ENCODE measurements around the gene CDK14. TPM values are rescaled to one million over a fixed set of nuclear protein-coding genes. Genes with fewer than 3 reads are reported as not detected.
A peak's percentile ranks its signal among the peaks of the same experiment; 100 is the strongest.

CDK14 gene
- total RNA-seq, 1 donor: 44.8 TPM

- TF ChIP-seq CTCF (IDR thresholded peaks at IDR 0.05; ENCODE audit: insufficient read depth, low read length): no peak
- no peak for DNase-seq (ENCODE audit: low read depth)
- no peak overlapping the region for H3K4me3 ChIP-seq (ENCODE audit: low read depth, low read length)
Observed at GRCh38 chr7:91086200-91086599, 490.1 kb downstream of the CDK14 start.

GRCh38 chr7:91088156-91088555 lies 492.0 kb downstream of the CDK14 start:
- no peak for DNase-seq (ENCODE audit: low read depth)
- H3K4me3 ChIP-seq (ENCODE audit: low read depth, low read length): no peak overlapping the region
- no peak for TF ChIP-seq CTCF (IDR thresholded peaks at IDR 0.05; ENCODE audit: insufficient read depth, low read length)

GRCh38 chr7:91088691-91089090 lies 492.6 kb downstream of the CDK14 start:
- TF ChIP-seq CTCF (IDR thresholded peaks at IDR 0.05; ENCODE audit: insufficient read depth, low read length): no peak
- H3K4me3 ChIP-seq (ENCODE audit: low read depth, low read length): no peak overlapping the region
- DNase-seq (ENCODE audit: low read depth): no peak

- DNase-seq (ENCODE audit: low read depth): peak; percentile 68
Observed at GRCh38 chr7:91089382-91089963, 493.4 kb downstream of the CDK14 start.

GRCh38 chr7:91090684-91091083 lies 494.6 kb downstream of the CDK14 start:
- no peak overlapping the region for H3K4me3 ChIP-seq (ENCODE audit: low read depth, low read length)
- DNase-seq (ENCODE audit: low read depth): no peak
- TF ChIP-seq CTCF (IDR thresholded peaks at IDR 0.05; ENCODE audit: insufficient read depth, low read length): no peak

More at GRCh38 chr7:91089382-91089963, 493.4 kb downstream of the CDK14 start:
- peak overlapping the region; percentile 51 for H3K4me3 ChIP-seq (ENCODE audit: low read depth, low read length)
- peak; percentile 69 for TF ChIP-seq CTCF (IDR thresholded peaks at IDR 0.05; ENCODE audit: insufficient read depth, low read length)

- no peak for TF ChIP-seq CTCF (IDR thresholded peaks at IDR 0.05; ENCODE audit: insufficient read depth, low read length)
- H3K4me3 ChIP-seq (ENCODE audit: low read depth, low read length): no peak overlapping the region
Observed at GRCh38 chr7:91091631-91092030, 495.5 kb downstream of the CDK14 start.

GRCh38 chr7:91093181-91093580 lies 497.1 kb downstream of the CDK14 start:
- no peak for TF ChIP-seq CTCF (IDR thresholded peaks at IDR 0.05; ENCODE audit: insufficient read depth, low read length)
- H3K4me3 ChIP-seq (ENCODE audit: low read depth, low read length): no peak overlapping the region
- DNase-seq (ENCODE audit: low read depth): no peak

More at GRCh38 chr7:91091631-91092030, 495.5 kb downstream of the CDK14 start:
- DNase-seq (ENCODE audit: low read depth): no peak
